ENCODE measurements around the gene XRCC2.
"Not testable (repeated sequence)": the region's sequence is repeated elsewhere in the genome, so short reads cannot be mapped to it uniquely, and the experiment has no call there.

Gene XRCC2

GRCh38 chr7:152697268-152697974, 21.5 kb upstream of the XRCC2 start:
- no CpG with 5 or more reads among the region's 12 CpGs for WGBS (ENCODE audit: extremely low coverage, insufficient coverage, insufficient read length)
- H2AFZ ChIP-seq (ENCODE audit: insufficient read depth, low read length, poor library complexity); H3K4ac ChIP-seq (ENCODE audit: low read depth, low read length); H3K36me3 ChIP-seq (ENCODE audit: control insufficient read depth in 1 of 2, insufficient read depth in 2 of 2, low read length in 2 of 2); H3K14ac ChIP-seq (ENCODE audit: low read length); H4K8ac ChIP-seq (ENCODE audit: low read depth, low read length); H3K18ac ChIP-seq (ENCODE audit: low read length); H3K4me3 ChIP-seq (ENCODE audit: low read depth, low read length); H3K4me1 ChIP-seq (ENCODE audit: control insufficient read depth in 1 of 2, insufficient read depth in 2 of 2, low read length in 2 of 2); H2BK12ac ChIP-seq (ENCODE audit: low read length); DNase-seq; H3K27ac ChIP-seq (ENCODE audit: low read depth, low read length); H3K23ac ChIP-seq (ENCODE audit: low read length); H4K12ac ChIP-seq (ENCODE audit: low read depth, low read length); H4K91ac ChIP-seq (ENCODE audit: low read depth, low read length); H3K9ac ChIP-seq (ENCODE audit: low read length); H2BK120ac ChIP-seq (ENCODE audit: insufficient read depth, low read length, poor library complexity); H3K79me1 ChIP-seq (ENCODE audit: low read length); H2BK5ac ChIP-seq (ENCODE audit: low read depth, low read length, poor library complexity); H3K9me3 ChIP-seq (ENCODE audit: insufficient read depth, low read depth, low read length); H2AK5ac ChIP-seq (ENCODE audit: low read length); H3K79me2 ChIP-seq (ENCODE audit: control insufficient read depth, insufficient read depth, low read length, poor library complexity); H3K27me3 ChIP-seq (ENCODE audit: insufficient read depth, low read length); H3K4me2 ChIP-seq (ENCODE audit: low read length): not testable (repeated sequence)

GRCh38 chr7:152692196-152692595, 16.3 kb upstream of the XRCC2 start:
- not testable (repeated sequence) for H2BK12ac ChIP-seq (ENCODE audit: low read length); H3K4ac ChIP-seq (ENCODE audit: low read depth, low read length); DNase-seq; H3K23ac ChIP-seq (ENCODE audit: low read length); H3K27me3 ChIP-seq (ENCODE audit: insufficient read depth, low read length); H3K4me1 ChIP-seq (ENCODE audit: control insufficient read depth in 1 of 2, insufficient read depth in 2 of 2, low read length in 2 of 2); H3K9me3 ChIP-seq (ENCODE audit: insufficient read depth, low read depth, low read length); H3K79me1 ChIP-seq (ENCODE audit: low read length); H4K12ac ChIP-seq (ENCODE audit: low read depth, low read length); H3K9ac ChIP-seq (ENCODE audit: low read length); H3K14ac ChIP-seq (ENCODE audit: low read length); H2BK120ac ChIP-seq (ENCODE audit: insufficient read depth, low read length, poor library complexity); H3K27ac ChIP-seq (ENCODE audit: low read depth, low read length); H3K18ac ChIP-seq (ENCODE audit: low read length); H2AFZ ChIP-seq (ENCODE audit: insufficient read depth, low read length, poor library complexity); H3K4me2 ChIP-seq (ENCODE audit: low read length); H3K4me3 ChIP-seq (ENCODE audit: low read depth, low read length); H4K8ac ChIP-seq (ENCODE audit: low read depth, low read length); H3K79me2 ChIP-seq (ENCODE audit: control insufficient read depth, insufficient read depth, low read length, poor library complexity); H2BK5ac ChIP-seq (ENCODE audit: low read depth, low read length, poor library complexity); H2AK5ac ChIP-seq (ENCODE audit: low read length); H4K91ac ChIP-seq (ENCODE audit: low read depth, low read length); H3K36me3 ChIP-seq (ENCODE audit: control insufficient read depth in 1 of 2, insufficient read depth in 2 of 2, low read length in 2 of 2)
- WGBS (ENCODE audit: extremely low coverage, insufficient coverage, insufficient read length): no CpG with 5 or more reads among the region's 2 CpGs

- no peak overlapping the region for H3K23ac ChIP-seq (ENCODE audit: low read length)
- H3K27ac ChIP-seq (ENCODE audit: low read depth, low read length): no peak overlapping the region
- H4K8ac ChIP-seq (ENCODE audit: low read depth, low read length): no peak overlapping the region
- no peaks in the 10 kb centered on the region for H3K27me3 ChIP-seq (ENCODE audit: insufficient read depth, low read length)
- no peak overlapping the region for H2AK5ac ChIP-seq (ENCODE audit: low read length)
- no peak overlapping the region for H3K18ac ChIP-seq (ENCODE audit: low read length)
- no peak overlapping the region for H3K4ac ChIP-seq (ENCODE audit: low read depth, low read length)
- no peak overlapping the region for H2BK120ac ChIP-seq (ENCODE audit: insufficient read depth, low read length, poor library complexity)
- H3K79me2 ChIP-seq (ENCODE audit: control insufficient read depth, insufficient read depth, low read length, poor library complexity): no peaks in the 10 kb centered on the region
- no peak overlapping the region for H3K9ac ChIP-seq (ENCODE audit: low read length)
- H3K4me1 ChIP-seq (ENCODE audit: control insufficient read depth in 1 of 2, insufficient read depth in 2 of 2, low read length in 2 of 2): no peaks in the 10 kb centered on the region
- H3K36me3 ChIP-seq (ENCODE audit: control insufficient read depth in 1 of 2, insufficient read depth in 2 of 2, low read length in 2 of 2): no peaks in the 10 kb centered on the region
- H3K79me1 ChIP-seq (ENCODE audit: low read length): no peaks in the 10 kb centered on the region
- H3K14ac ChIP-seq (ENCODE audit: low read length): no peak overlapping the region
- no peak overlapping the region for H2BK12ac ChIP-seq (ENCODE audit: low read length)
- H3K4me2 ChIP-seq (ENCODE audit: low read length): no peak overlapping the region
- H2BK5ac ChIP-seq (ENCODE audit: low read depth, low read length, poor library complexity): no peak overlapping the region
- no peak overlapping the region for H2AFZ ChIP-seq (ENCODE audit: insufficient read depth, low read length, poor library complexity)
- no peaks in the 10 kb centered on the region for H3K9me3 ChIP-seq (ENCODE audit: insufficient read depth, low read depth, low read length)
- H4K91ac ChIP-seq (ENCODE audit: low read depth, low read length): no peak overlapping the region
- no CpG with 5 or more reads among the region's 12 CpGs for WGBS (ENCODE audit: extremely low coverage, insufficient coverage, insufficient read length)
- H4K12ac ChIP-seq (ENCODE audit: low read depth, low read length): no peak overlapping the region
- H3K4me3 ChIP-seq (ENCODE audit: low read depth, low read length): no peak overlapping the region
- DNase-seq: no peak
Observed at GRCh38 chr7:152683297-152683696, 7.4 kb upstream of the XRCC2 start.

- Histone ChIP-seq H3K27me3 (ENCODE audit: insufficient read depth, low read length) (no peaks in the 10 kb centered on the region), H3K79me2 (ENCODE audit: control insufficient read depth, insufficient read depth, low read length, poor library complexity) (peaks cover 9% of the 10 kb centered on the region), H4K12ac (ENCODE audit: low read depth, low read length) (no peak overlapping the region), H2BK120ac (ENCODE audit: insufficient read depth, low read length, poor library complexity) (no peak overlapping the region), H3K9me3 (ENCODE audit: insufficient read depth, low read depth, low read length) (no peaks in the 10 kb centered on the region), H3K23ac (ENCODE audit: low read length) (no peak overlapping the region), H4K91ac (ENCODE audit: low read depth, low read length) (no peak overlapping the region), H2AK5ac (ENCODE audit: low read length) (no peak overlapping the region), H3K4me1 (ENCODE audit: control insufficient read depth in 1 of 2, insufficient read depth in 2 of 2, low read length in 2 of 2) (peaks cover 3 to 4% of the 10 kb centered on the region in 2 experiments), H4K8ac (ENCODE audit: low read depth, low read length) (no peak overlapping the region), H3K36me3 (ENCODE audit: control insufficient read depth in 1 of 2, insufficient read depth in 2 of 2, low read length in 2 of 2) (no peaks in the 10 kb centered on the region), H3K4me3 (ENCODE audit: low read depth, low read length) (no peak overlapping the region), H2AFZ (ENCODE audit: insufficient read depth, low read length, poor library complexity) (no peak overlapping the region), H3K4me2 (ENCODE audit: low read length) (no peak overlapping the region), H3K27ac (ENCODE audit: low read depth, low read length) (no peak overlapping the region), H3K79me1 (ENCODE audit: low read length) (peaks cover 3% of the 10 kb centered on the region), H3K14ac (ENCODE audit: low read length) (no peak overlapping the region), H3K9ac (ENCODE audit: low read length) (no peak overlapping the region), H2BK5ac (ENCODE audit: low read depth, low read length, poor library complexity) (no peak overlapping the region), H3K4ac (ENCODE audit: low read depth, low read length) (no peak overlapping the region), H2BK12ac (ENCODE audit: low read length) (no peak overlapping the region), H3K18ac (ENCODE audit: low read length) (no peak overlapping the region)
- WGBS (ENCODE audit: extremely low coverage, insufficient coverage, insufficient read length): no CpG with 5 or more reads among the region's 11 CpGs
- DNase-seq: peak; percentile 65 to 81
Observed at GRCh38 chr7:152677808-152678670, 2.1 kb upstream of the XRCC2 start.
